GM23338 (cell line): ENCODE results near the gene MYH3. TPM values are rescaled to one million over a fixed set of nuclear protein-coding genes. Genes with fewer than 3 reads are reported as not detected.

Source experiments
- ATAC-seq: fragments of 200-7000 bp; cut with Tn5 transposase; 3 replicates; pipeline ENCODE4 v1.9.1; 2020
- DNase-seq: peaks from one replicate; pipeline ENCODE4 v3.0.0-alpha.2; 2015; ENCODE audit warnings: low spot score
- H2AFZ ChIP-seq: fragments of 200-600 bp; sonication (generic); 2 replicates; pipeline ENCODE4 v1.8.0; 2016; ENCODE audit warnings: antibody characterized with exemption, mild to moderate bottlenecking, moderate library complexity
- H3F3A ChIP-seq: fragments of 200-600 bp; sonication (generic); replicated peaks from 2 replicates; pipeline ENCODE4 v1.8.0; 2017; ENCODE audit warnings: antibody characterized with exemption, mixed run types, low read depth
- H3K27ac ChIP-seq: fragments of 200-600 bp; sonication (generic); 2 replicates; pipeline ENCODE4 v1.6.1; 2016; ENCODE audit warnings: low read depth
- H3K27me3 ChIP-seq: fragments of 200-600 bp; sonication (generic); 2 replicates; pipeline ENCODE4 v1.8.0; 2016; ENCODE audit warnings: mild to moderate bottlenecking, mixed run types, moderate library complexity; ENCODE audit not compliant: insufficient read depth
- H3K36me3 ChIP-seq: fragments of 200-600 bp; sonication (generic); 2 replicates; pipeline ENCODE4 v1.8.0; 2016; ENCODE audit warnings: mild to moderate bottlenecking; ENCODE audit not compliant: insufficient read depth
- H3K4me1 ChIP-seq: fragments of 200-600 bp; sonication (generic); 2 replicates; pipeline ENCODE4 v1.8.0; 2016; ENCODE audit warnings: mild to moderate bottlenecking, moderate library complexity; ENCODE audit not compliant: insufficient read depth
- H3K4me2 ChIP-seq: fragments of 200-600 bp; sonication (generic); 2 replicates; pipeline ENCODE4 v1.7.1; 2017; ENCODE audit warnings: mixed run types
- H3K4me3 ChIP-seq: fragments of 200-600 bp; sonication (generic); 2 replicates; pipeline ENCODE4 v1.6.1; 2016; ENCODE audit warnings: mixed run types
- H3K79me2 ChIP-seq: fragments of 200-600 bp; sonication (generic); replicated peaks from 2 replicates; pipeline ENCODE4 v1.8.0; 2017; ENCODE audit warnings: mild to moderate bottlenecking; ENCODE audit not compliant: insufficient read depth
- H3K9me2 ChIP-seq: fragments of 200-600 bp; sonication (generic); 2 replicates; pipeline ENCODE4 v1.8.0; 2017; ENCODE audit not compliant: insufficient read depth
- H4K20me1 ChIP-seq: fragments of 200-600 bp; sonication (generic); replicated peaks from 2 replicates; pipeline ENCODE4 v1.8.0; 2017; ENCODE audit warnings: mild to moderate bottlenecking; ENCODE audit not compliant: insufficient read depth
- H3K27ac Mint-ChIP-seq: 2 replicates; pipeline ENCODE4 v1.8.0; 2020; ENCODE audit warnings: inconsistent platforms, mild to moderate bottlenecking, moderate library complexity, mixed read lengths
- H3K27me3 Mint-ChIP-seq: 3 replicates; pipeline ENCODE4 v1.8.0; 2022; ENCODE audit warnings: low read depth, mild to moderate bottlenecking, moderate library complexity, mixed read lengths, inconsistent platforms; ENCODE audit not compliant: insufficient read depth, poor library complexity
- H3K36me3 Mint-ChIP-seq: 3 replicates; pipeline ENCODE4 v1.8.0; 2021; ENCODE audit warnings: low read depth, mild to moderate bottlenecking, inconsistent platforms, moderate library complexity, mixed read lengths
- H3K4me1 Mint-ChIP-seq: 3 replicates; pipeline ENCODE4 v1.8.0; 2020; ENCODE audit warnings: mild to moderate bottlenecking, inconsistent platforms, mixed read lengths
- H3K4me3 Mint-ChIP-seq: 3 replicates; pipeline ENCODE4 v1.8.0; 2021; ENCODE audit warnings: moderate library complexity, mild to moderate bottlenecking, inconsistent platforms, mixed read lengths
- H3K9me3 Mint-ChIP-seq: 3 replicates; pipeline ENCODE4 v1.8.0; 2020; ENCODE audit warnings: moderate library complexity, mild to moderate bottlenecking, inconsistent platforms, mixed read lengths
- CREB1 ChIP-seq: fragments of 250-450 bp; sonication (Bioruptor Pico); IDR thresholded peaks from 2 replicates; pipeline ENCODE4 v1.5.0; 2020; ENCODE audit warnings: low read depth, mild to moderate bottlenecking, moderate library complexity
- ETS1 ChIP-seq: IDR thresholded peaks from 2 replicates; pipeline ENCODE4 v1.6.1; 2016; ENCODE audit warnings: antibody characterized with exemption
- EZH2 ChIP-seq: fragments of 200-600 bp; sonication (generic); IDR thresholded peaks from one replicate; pipeline ENCODE4 v1.8.0; 2017; ENCODE audit warnings: antibody characterized with exemption, mild to moderate bottlenecking, low read depth; ENCODE audit not compliant: unreplicated experiment
- EZH2phosphoT487 ChIP-seq: fragments of 200-600 bp; sonication (generic); IDR thresholded peaks from one replicate; pipeline ENCODE4 v1.8.1; 2018; ENCODE audit warnings: antibody characterized with exemption; ENCODE audit not compliant: unreplicated experiment
- JUNB ChIP-seq: IDR thresholded peaks from one replicate; pipeline ENCODE4 v1.6.1; 2016; ENCODE audit warnings: antibody characterized with exemption; ENCODE audit not compliant: unreplicated experiment
- NANOG ChIP-seq: IDR thresholded peaks from 2 replicates; pipeline ENCODE4 v1.6.1; 2016; ENCODE audit warnings: antibody characterized with exemption, borderline replicate concordance
- POLR2AphosphoS5 ChIP-seq: IDR thresholded peaks from 2 replicates; pipeline ENCODE4 v1.6.1; 2016; ENCODE audit warnings: antibody characterized with exemption, low read depth
- STAT1 ChIP-seq: IDR thresholded peaks from one replicate; pipeline ENCODE4 v1.6.1; 2016; ENCODE audit warnings: antibody characterized with exemption; ENCODE audit not compliant: unreplicated experiment
- ZNF114 ChIP-seq: fragments of 250-450 bp; sonication (Bioruptor Pico); IDR thresholded peaks from 2 replicates; pipeline ENCODE4 v1.5.0; 2020; ENCODE audit warnings: mild to moderate bottlenecking, moderate library complexity
- polyA plus RNA-seq: library from polyadenylated mRNA; unstranded; fragments of >200 nt; fragmentation: Nextera tagmentation; extraction: Ambion mirVana; gene quantifications from 2 replicates; pipeline ENCODE4 v1.2.1, GENCODE V29; 2016
- total RNA-seq: library from RNA; depleted of rRNA; stranded (reverse); fragments of >200 nt; shearing (Covaris generic); gene quantifications from 2 replicates; pipeline ENCODE4 v1.2.3, GENCODE V29; 2014
- TF ChIP-seq, protein P1 (sequence below): fragments of 250-450 bp; sonication (Bioruptor Pico); IDR thresholded peaks from 2 replicates; pipeline ENCODE4 v1.5.0; 2020; ENCODE audit warnings: mild to moderate bottlenecking, moderate library complexity
- TF ChIP-seq, protein P2 (sequence below): IDR thresholded peaks from one replicate; pipeline ENCODE4 v1.6.1; 2018; ENCODE audit warnings: antibody characterized with exemption; ENCODE audit not compliant: unreplicated experiment

MYH3 gene
- total and polyA plus RNA-seq, 2 experiments from 2014 or later: 0.84 to 1.8 TPM

DNA sequence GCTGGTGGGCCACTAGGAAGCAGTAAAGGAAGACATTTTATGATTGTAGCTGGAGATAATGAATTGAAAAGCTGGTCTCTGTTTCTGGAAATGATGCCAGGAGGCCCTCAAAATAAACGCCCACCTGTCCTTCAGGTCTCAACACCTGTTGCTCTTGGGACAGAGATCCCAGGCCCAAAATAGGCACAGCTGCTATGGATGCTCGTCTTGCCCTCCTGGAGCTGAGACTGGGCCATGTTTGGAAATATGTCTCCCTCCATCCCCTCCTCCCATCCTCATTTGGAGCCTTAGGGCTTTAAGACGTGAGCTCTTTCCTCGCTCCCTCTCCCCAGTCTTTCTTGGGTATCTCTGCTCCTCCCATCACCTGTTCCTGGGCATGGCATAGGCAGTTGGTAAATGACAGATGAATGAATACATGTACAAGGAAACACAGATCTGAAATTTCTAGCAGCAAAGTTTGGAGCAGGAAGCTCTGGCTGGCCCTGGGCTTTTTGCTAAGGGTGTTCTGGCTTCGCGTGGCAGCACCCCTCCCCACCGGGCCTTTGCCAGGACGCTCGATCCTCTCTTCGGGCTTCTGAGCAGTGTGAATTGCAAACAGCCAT is 33.3 kb downstream of the MYH3 start (continued):
- TF ChIP-seq JUNB: no peak
- no peak for TF ChIP-seq STAT1

DNA sequence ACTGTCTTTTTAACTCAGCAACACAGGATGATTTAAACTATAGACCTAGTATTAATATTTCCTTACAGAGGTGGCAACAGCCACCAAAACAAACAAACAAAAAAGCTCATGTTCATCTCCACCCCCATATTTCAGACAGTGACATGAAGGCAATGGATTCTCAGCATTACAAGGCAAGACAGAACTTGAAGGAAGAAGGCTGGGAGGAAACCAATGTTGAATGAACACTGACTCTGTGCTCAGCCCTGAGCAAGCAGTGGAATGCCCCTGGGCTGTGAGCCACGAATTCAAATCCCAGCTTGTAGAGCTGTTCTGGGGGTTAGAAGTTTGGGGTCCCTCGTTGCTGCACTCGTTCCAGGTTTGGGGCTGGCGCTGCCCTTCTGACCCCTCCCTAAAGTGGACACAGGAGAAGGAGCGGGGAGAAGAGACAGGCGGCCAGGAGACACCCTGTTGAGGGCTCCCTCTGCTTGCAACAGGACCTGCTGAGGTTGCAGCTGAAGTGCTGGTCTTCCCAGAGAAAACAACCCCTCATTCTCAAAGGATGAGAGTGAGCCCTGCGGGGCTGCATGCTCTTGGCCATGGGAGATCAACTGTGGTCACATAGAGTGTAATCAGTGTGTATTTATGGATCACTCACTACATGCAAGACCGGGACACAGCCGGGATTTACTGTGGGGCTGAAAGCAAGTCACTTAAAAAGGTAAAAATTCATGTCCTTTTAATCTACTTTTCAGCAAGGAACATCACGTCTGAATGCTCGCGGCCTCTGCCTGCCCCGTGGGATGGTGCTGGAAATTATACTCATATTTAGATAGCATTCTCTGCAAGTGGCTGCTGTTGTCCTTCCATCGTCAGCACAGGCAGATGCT is 34.3 kb downstream of the MYH3 start:
- Histone ChIP-seq H3K27ac (no peak overlapping the region), H3K4me2 (no peak overlapping the region), H3K36me3 (no peaks in the 10 kb centered on the region), H4K20me1 (no peaks in the 10 kb centered on the region), H3K27me3 (no peaks in the 10 kb centered on the region), H3K9me2 (0 out of 2 replicates have a peak, but pooled peaks cover 5% of the 10 kb centered on the region), H3K79me2 (no peaks in the 10 kb centered on the region), H3F3A (no peaks in the 10 kb centered on the region), H3K4me1 (no peaks in the 10 kb centered on the region), H2AFZ (peak overlapping the region; percentile 23; the same call in 1 of the 2 replicates), H3K4me3 (no peak overlapping the region)
- Mint-ChIP-seq H3K9me3 (no peaks in the 10 kb centered on the region; the same call in 2 of the 3 replicates), H3K27me3 (peaks cover 9% of the 10 kb centered on the region), H3K36me3 (no peaks in the 10 kb centered on the region), H3K27ac (no peak overlapping the region), H3K4me3 (no peak overlapping the region), H3K4me1 (peaks cover 4% of the 10 kb centered on the region; the same call in 2 of the 3 replicates)
- ATAC-seq (no peak), DNase-seq (no peak)
- TF ChIP-seq STAT1: no peak
- TF ChIP-seq ZNF114 (CRISPR knock-in tag): no peak
- TF ChIP-seq, protein P1, sequence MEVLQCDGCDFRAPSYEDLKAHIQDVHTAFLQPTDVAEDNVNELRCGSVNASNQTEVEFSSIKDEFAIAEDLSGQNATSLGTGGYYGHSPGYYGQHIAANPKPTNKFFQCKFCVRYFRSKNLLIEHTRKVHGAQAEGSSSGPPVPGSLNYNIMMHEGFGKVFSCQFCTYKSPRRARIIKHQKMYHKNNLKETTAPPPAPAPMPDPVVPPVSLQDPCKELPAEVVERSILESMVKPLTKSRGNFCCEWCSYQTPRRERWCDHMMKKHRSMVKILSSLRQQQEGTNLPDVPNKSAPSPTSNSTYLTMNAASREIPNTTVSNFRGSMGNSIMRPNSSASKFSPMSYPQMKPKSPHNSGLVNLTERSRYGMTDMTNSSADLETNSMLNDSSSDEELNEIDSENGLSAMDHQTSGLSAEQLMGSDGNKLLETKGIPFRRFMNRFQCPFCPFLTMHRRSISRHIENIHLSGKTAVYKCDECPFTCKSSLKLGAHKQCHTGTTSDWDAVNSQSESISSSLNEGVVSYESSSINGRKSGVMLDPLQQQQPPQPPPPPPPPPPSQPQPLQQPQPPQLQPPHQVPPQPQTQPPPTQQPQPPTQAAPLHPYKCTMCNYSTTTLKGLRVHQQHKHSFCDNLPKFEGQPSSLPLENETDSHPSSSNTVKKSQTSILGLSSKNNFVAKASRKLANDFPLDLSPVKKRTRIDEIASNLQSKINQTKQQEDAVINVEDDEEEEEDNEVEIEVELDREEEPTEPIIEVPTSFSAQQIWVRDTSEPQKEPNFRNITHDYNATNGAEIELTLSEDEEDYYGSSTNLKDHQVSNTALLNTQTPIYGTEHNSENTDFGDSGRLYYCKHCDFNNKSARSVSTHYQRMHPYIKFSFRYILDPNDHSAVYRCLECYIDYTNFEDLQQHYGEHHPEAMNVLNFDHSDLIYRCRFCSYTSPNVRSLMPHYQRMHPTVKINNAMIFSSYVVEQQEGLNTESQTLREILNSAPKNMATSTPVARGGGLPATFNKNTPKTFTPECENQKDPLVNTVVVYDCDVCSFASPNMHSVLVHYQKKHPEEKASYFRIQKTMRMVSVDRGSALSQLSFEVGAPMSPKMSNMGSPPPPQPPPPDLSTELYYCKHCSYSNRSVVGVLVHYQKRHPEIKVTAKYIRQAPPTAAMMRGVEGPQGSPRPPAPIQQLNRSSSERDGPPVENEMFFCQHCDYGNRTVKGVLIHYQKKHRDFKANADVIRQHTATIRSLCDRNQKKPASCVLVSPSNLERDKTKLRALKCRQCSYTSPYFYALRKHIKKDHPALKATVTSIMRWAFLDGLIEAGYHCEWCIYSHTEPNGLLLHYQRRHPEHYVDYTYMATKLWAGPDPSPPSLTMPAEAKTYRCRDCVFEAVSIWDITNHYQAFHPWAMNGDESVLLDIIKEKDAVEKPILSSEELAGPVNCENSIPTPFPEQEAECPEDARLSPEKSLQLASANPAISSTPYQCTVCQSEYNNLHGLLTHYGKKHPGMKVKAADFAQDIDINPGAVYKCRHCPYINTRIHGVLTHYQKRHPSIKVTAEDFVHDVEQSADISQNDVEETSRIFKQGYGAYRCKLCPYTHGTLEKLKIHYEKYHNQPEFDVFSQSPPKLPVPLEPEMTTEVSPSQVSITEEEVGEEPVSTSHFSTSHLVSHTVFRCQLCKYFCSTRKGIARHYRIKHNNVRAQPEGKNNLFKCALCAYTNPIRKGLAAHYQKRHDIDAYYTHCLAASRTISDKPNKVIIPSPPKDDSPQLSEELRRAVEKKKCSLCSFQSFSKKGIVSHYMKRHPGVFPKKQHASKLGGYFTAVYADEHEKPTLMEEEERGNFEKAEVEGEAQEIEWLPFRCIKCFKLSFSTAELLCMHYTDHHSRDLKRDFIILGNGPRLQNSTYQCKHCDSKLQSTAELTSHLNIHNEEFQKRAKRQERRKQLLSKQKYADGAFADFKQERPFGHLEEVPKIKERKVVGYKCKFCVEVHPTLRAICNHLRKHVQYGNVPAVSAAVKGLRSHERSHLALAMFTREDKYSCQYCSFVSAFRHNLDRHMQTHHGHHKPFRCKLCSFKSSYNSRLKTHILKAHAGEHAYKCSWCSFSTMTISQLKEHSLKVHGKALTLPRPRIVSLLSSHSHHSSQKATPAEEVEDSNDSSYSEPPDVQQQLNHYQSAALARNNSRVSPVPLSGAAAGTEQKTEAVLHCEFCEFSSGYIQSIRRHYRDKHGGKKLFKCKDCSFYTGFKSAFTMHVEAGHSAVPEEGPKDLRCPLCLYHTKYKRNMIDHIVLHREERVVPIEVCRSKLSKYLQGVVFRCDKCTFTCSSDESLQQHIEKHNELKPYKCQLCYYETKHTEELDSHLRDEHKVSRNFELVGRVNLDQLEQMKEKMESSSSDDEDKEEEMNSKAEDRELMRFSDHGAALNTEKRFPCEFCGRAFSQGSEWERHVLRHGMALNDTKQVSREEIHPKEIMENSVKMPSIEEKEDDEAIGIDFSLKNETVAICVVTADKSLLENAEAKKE (CRISPR knock-in tag): no peak
- TF ChIP-seq POLR2AphosphoS5: no peak
- TF ChIP-seq NANOG: no peak
- TF ChIP-seq EZH2phosphoT487: no peak
- no peak for TF ChIP-seq ETS1
- TF ChIP-seq, protein P2, sequence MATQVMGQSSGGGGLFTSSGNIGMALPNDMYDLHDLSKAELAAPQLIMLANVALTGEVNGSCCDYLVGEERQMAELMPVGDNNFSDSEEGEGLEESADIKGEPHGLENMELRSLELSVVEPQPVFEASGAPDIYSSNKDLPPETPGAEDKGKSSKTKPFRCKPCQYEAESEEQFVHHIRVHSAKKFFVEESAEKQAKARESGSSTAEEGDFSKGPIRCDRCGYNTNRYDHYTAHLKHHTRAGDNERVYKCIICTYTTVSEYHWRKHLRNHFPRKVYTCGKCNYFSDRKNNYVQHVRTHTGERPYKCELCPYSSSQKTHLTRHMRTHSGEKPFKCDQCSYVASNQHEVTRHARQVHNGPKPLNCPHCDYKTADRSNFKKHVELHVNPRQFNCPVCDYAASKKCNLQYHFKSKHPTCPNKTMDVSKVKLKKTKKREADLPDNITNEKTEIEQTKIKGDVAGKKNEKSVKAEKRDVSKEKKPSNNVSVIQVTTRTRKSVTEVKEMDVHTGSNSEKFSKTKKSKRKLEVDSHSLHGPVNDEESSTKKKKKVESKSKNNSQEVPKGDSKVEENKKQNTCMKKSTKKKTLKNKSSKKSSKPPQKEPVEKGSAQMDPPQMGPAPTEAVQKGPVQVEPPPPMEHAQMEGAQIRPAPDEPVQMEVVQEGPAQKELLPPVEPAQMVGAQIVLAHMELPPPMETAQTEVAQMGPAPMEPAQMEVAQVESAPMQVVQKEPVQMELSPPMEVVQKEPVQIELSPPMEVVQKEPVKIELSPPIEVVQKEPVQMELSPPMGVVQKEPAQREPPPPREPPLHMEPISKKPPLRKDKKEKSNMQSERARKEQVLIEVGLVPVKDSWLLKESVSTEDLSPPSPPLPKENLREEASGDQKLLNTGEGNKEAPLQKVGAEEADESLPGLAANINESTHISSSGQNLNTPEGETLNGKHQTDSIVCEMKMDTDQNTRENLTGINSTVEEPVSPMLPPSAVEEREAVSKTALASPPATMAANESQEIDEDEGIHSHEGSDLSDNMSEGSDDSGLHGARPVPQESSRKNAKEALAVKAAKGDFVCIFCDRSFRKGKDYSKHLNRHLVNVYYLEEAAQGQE: no peak
- no peak for TF ChIP-seq EZH2
- no peak for TF ChIP-seq CREB1
- TF ChIP-seq JUNB: no peak
